Right cardiac atrium (tissue), 5 donors: ENCODE data around the gene PRDM10. TPM values are rescaled to one million over a fixed set of nuclear protein-coding genes. Genes with fewer than 3 reads are reported as not detected.
"Not testable (repeated sequence)": the region's sequence is repeated elsewhere in the genome, so short reads cannot be mapped to it uniquely, and the experiment has no call there.

Experiments
- ATAC-seq, 2 donors: fragments of 200-7000 bp; cut with Tn5 transposase; one replicate each; pipeline versions ENCODE4 v1.8.0 to v1.9.1; 2020; ENCODE audit warnings: moderate library complexity in 2 of 2, mild to moderate bottlenecking in 1 of 2
- DNase-seq, 3 donors: peaks; one replicate each; pipeline ENCODE4 v3.0.0-alpha.2; 2020
- H3K27ac ChIP-seq: one replicate; pipeline ENCODE4 v1.5.1; 2013; ENCODE audit warnings: mild to moderate bottlenecking, low read length, control low read depth, moderate library complexity
- H3K27me3 ChIP-seq: one replicate; pipeline ENCODE4 v1.6.1; 2013; ENCODE audit not compliant: control insufficient read depth, insufficient read depth
- H3K4me1 ChIP-seq: one replicate; pipeline ENCODE4 v1.6.1; 2013; ENCODE audit warnings: low read length; ENCODE audit not compliant: control insufficient read depth, insufficient read depth
- H3K4me3 ChIP-seq: one replicate; pipeline ENCODE4 v1.5.1; 2013; ENCODE audit warnings: low read length, control low read depth
- H3K9me3 ChIP-seq: one replicate; pipeline ENCODE4 v1.6.1; 2013; ENCODE audit warnings: low read length; ENCODE audit not compliant: control insufficient read depth
- WGBS: extraction: QIAGEN DNeasy Blood & Tissue Kit; methylation state at CpG from one replicate; pipeline ENCODE4 v1.1.7; 2013; 5-methylcytosine and 5-hydroxymethylcytosine counted together
- intact Hi-C, 4 donors: fragments of 100-400 bp; cut with DNase I; formaldehyde crosslinking; loops; one replicate each; pipeline versions ENCODE4 v1.11.0 to v1.14.0; 2022 to 2023
- polyA plus RNA-seq: library from polyadenylated mRNA; stranded (reverse); fragments of 200-250 nt; gene quantifications from one replicate; pipeline ENCODE4 v1.2.3, GENCODE V29; 2013
- total RNA-seq, 4 donors: library from RNA; stranded (reverse); fragmentation: NEBNext Ultra II Directional; extraction: Animal tissue kit (Norgen Biotek cat#: 25700); gene quantifications; one replicate each; pipeline ENCODE4 v1.2.1, GENCODE V29; 2021
- donor health status: healthy with polysubstance abuse.
- donor health status: DM: no; HTN: yes; CAD: no.
- donor health status: DM: no; HTN: no; CAD: no.
- donor health status: DM: no; HTN: yes; CAD: no; lungs with severe emphysema.
- donor health status: DM: yes; HTN: yes; CAD: no.

The PRDM10 gene
- total and polyA plus RNA-seq, 5 donors: 1.6 to 7.2 (median 6.1) TPM

DNA sequence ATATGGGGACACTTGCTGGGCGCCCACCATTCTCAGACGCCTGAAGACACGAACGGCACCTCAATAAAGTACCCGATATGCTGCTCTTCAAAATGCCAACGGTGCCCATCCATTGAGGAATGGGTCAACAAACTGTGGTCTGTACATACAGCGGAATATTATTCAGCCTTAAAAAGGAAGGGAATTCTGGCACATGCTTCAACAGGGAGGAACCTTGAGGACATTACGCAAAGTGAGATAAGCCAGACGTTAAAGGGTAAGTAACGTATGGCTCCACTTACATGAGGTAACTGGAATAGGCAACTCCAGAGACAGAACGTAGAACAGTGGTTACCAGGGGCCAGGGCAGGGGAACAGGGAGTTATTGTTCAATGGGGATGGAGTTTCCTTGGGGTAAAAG, 28.0 kb downstream of the PRDM10 start:
- no peak for DNase-seq
- ATAC-seq: no peak
- 93% methylated on average over 11 of the region's 11 CpGs for WGBS
- Histone ChIP-seq H3K4me1 (no peaks in the 10 kb centered on the region), H3K27ac (no peak overlapping the region), H3K9me3 (no peaks in the 10 kb centered on the region), H3K27me3 (no peaks in the 10 kb centered on the region), H3K4me3 (no peak overlapping the region)
- intact Hi-C loops: no loop called here

GRCh38 chr11:129974237-129974636, 28.4 kb downstream of the PRDM10 start:
- no peaks in the 10 kb centered on the region for H3K4me1 ChIP-seq
- no peak overlapping the region for H3K27ac ChIP-seq
- H3K4me3 ChIP-seq: no peak overlapping the region
- no peaks in the 10 kb centered on the region for H3K9me3 ChIP-seq
- H3K27me3 ChIP-seq: no peaks in the 10 kb centered on the region
- ATAC-seq (no peak), DNase-seq (no peak)
- intact Hi-C loops: no loop called here

- DNase-seq (peak in 2 of 3 donors; percentile 53 to 66), ATAC-seq (peak; percentile 73 to 88)
- Histone ChIP-seq H3K4me3 (no peak overlapping the region), H3K4me1 (no peaks in the 10 kb centered on the region), H3K9me3 (no peaks in the 10 kb centered on the region), H3K27me3 (no peaks in the 10 kb centered on the region), H3K27ac (no peak overlapping the region)
- 53% methylated on average over 5 of the region's 5 CpGs for WGBS
- intact Hi-C loops: no loop called here
These were observed 28.8 kb downstream of the PRDM10 start for GRCh38 chr11:129973809-129974208.

- no peak for DNase-seq
- H3K4me3 ChIP-seq: no peak overlapping the region
- 74% methylated on average over 1 of the region's 1 CpG for WGBS
These were observed 29.6 kb downstream of the PRDM10 start for GRCh38 chr11:129973068-129973467.

DNA sequence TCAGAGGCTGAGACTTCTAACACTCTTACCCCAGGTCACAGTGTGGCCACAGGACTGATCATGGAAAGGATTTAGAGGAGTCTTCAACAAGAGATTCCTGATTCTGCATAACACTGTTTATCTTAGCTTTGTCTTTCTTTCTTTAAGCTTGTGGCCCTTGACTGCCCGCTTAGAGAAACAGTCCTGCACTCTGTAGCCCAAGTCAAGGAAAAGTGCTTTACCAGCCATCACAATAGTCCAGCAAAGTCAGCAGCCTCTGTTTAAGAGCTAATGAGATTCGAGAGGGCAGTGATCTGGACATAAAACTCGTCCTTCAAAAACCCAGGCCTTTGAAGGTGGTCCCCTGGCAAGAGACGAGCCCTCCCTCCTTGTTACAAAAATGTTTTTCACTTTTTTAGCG, 30.0 kb downstream of the PRDM10 start:
- no peaks in the 10 kb centered on the region for H3K9me3 ChIP-seq
- no peak for ATAC-seq
- intact Hi-C loops: no loop called here
- H3K4me3 ChIP-seq: no peak overlapping the region
- no peaks in the 10 kb centered on the region for H3K4me1 ChIP-seq
- 86% methylated on average over 5 of the region's 5 CpGs for WGBS
- H3K27ac ChIP-seq: no peak overlapping the region
- DNase-seq: no peak
- H3K27me3 ChIP-seq: no peaks in the 10 kb centered on the region

More at GRCh38 chr11:129973068-129973467, 29.6 kb downstream of the PRDM10 start:
- Histone ChIP-seq H3K27ac (no peak overlapping the region), H3K27me3 (no peaks in the 10 kb centered on the region), H3K9me3 (no peaks in the 10 kb centered on the region), H3K4me1 (no peaks in the 10 kb centered on the region)
- ATAC-seq: no peak
- intact Hi-C loops: no loop called here

DNA sequence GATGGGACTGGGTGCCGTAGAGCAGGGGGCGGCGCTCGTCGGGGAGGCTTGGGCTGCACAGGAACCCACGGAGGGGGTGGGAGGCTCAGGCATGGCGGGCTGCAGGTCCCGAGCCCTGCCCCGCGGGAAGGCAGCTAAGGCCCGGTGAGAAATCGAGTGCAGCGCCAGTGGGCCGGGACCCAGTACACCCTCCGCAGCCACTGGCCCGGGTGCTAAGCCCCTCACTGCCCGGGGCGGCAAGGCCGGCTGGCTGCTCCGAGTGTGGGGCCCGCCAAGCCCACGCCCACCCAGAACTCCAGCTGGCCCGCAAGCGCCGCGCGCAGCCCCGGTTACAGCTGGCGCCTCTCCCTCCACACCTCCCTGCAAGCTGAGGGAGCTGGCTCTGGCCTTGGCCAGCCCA, 30.8 kb downstream of the PRDM10 start:
- H3K27ac ChIP-seq, intact Hi-C loops, ATAC-seq, DNase-seq, H3K9me3 ChIP-seq, H3K27me3 ChIP-seq, H3K4me1 ChIP-seq, H3K4me3 ChIP-seq: not testable (repeated sequence)
- WGBS: 97% methylated on average over 29 of the region's 29 CpGs

DNA sequence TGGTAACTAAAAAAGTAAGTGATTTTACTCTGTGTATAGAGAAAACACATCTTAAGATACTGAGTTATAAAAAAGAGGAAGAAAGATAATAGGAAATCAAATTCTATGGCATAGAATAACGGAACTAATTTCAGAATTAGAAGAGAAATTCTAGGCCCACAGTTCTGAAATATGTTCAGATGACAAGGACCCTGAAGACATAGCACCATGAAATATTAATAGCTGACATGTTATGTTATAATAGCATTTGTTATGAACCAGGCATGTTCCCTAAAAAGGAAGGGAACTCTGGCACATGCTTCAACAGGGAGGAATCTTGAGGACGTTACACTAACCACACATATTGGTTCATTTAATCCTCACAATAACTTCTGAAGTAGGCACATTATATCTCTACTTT, 32.7 kb downstream of the PRDM10 start:
- Histone ChIP-seq H3K27me3 (no peaks in the 10 kb centered on the region), H3K4me3 (no peak overlapping the region), H3K27ac (no peak overlapping the region), H3K4me1 (no peaks in the 10 kb centered on the region), H3K9me3 (no peaks in the 10 kb centered on the region)
- WGBS: 76% methylated on average over 2 of the region's 2 CpGs
- ATAC-seq: no peak
- intact Hi-C loops: no loop called here
- DNase-seq: no peak

DNA sequence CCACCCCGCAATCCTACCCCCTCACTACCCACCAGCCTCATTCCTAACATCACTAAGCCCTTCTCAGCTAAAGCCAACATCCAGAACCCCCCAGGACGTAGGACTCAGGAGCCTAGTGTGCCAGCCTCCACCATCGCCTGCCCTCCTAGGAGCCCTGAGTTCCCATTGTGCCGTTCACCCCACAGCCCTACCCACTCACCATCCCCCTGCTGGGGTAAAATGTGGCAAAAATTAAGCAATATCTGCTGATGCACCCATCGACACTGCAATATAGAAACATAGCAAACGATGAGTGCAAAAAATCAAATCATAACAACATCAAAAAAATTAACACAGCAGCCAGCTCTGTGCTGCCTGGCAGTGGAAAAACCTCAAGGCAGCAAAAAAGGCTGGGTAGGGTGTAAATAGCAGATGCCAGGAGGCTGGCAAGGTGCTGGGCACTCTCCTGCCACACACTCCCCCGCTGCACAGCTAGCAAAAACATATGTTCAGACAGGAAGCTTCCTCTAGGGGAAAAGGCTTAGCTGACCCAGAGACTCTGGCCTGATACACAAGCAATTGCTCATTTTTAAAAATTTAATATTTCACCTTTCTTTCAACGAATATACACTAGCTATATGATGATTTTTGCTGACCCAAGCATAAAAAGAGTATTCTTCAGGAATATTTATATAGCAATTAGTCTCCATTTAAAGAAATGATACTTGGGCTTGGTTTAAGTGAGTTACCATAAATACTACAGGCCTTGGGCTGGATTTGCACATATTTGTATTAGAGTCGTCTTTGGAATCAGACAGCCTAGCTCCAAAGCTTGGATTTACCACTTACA, 33.8 kb downstream of the PRDM10 start:
- Histone ChIP-seq H3K4me3 (no peak overlapping the region), H3K4me1 (no peaks in the 10 kb centered on the region), H3K27ac (no peak overlapping the region), H3K9me3 (no peaks in the 10 kb centered on the region), H3K27me3 (no peaks in the 10 kb centered on the region)
- intact Hi-C loops: no loop called here
- WGBS: 84% methylated on average over 9 of the region's 9 CpGs
- DNase-seq (no peak), ATAC-seq (peak in 1 of 2 donors; percentile 38)

DNA sequence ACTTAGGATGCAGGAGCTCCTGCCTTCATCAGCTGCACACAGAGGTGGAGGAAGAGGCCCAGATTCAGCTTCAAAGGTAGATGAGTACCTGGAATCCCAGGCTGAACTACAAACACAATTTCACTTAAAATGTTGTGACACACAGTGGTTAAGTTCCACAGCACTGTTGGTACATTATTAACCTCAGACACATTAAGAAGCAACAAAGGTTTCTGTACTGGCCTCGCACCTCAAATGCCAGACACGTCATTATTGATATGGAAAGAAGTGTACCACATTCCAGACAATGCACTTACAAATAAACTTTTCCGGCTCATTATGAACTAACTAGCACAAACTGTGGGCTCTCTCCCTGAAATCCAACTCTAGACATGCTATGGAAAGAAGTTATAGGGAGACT, 34.6 kb downstream of the PRDM10 start:
- WGBS: 80% methylated on average over 3 of the region's 3 CpGs
- DNase-seq: no peak
- Histone ChIP-seq H3K4me3 (no peak overlapping the region), H3K27me3 (no peaks in the 10 kb centered on the region), H3K4me1 (no peaks in the 10 kb centered on the region), H3K27ac (no peak overlapping the region), H3K9me3 (no peaks in the 10 kb centered on the region)
- intact Hi-C loops: no loop called here
- no peak for ATAC-seq

DNA sequence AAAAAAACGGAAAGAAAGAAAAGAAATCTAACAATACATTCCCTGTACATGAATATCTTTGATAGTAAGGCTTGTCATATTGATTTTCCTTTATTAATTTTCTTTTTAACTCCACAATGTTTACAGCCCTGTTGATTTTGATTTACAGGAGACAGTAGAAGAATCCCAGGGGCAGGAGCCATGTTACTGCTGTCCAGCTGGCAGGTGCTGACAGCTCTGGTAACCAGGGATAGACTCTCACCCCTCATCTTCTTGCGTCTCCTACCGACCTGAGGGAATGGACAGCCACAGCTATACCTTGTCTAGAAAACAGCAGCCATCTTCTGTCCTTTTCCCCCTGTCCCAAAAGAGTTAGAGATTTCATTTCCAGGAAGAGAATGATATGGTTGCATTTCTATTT, 37.4 kb downstream of the PRDM10 start:
- DNase-seq (no peak), ATAC-seq (no peak)
- Histone ChIP-seq H3K4me1 (no peaks in the 10 kb centered on the region), H3K4me3 (no peak overlapping the region), H3K27ac (no peak overlapping the region), H3K9me3 (no peaks in the 10 kb centered on the region), H3K27me3 (no peaks in the 10 kb centered on the region)
- intact Hi-C loops: no loop called here
- 73% methylated on average over 3 of the region's 3 CpGs for WGBS

GRCh38 chr11:129960216-129961214, 42.1 kb downstream of the PRDM10 start:
- Histone ChIP-seq H3K9me3 (no peaks in the 10 kb centered on the region), H3K27ac (no peak overlapping the region), H3K4me3 (no peak overlapping the region), H3K4me1 (no peaks in the 10 kb centered on the region), H3K27me3 (no peaks in the 10 kb centered on the region)
- no peak for ATAC-seq
- intact Hi-C loops: no loop called here
- 96% methylated on average over 18 of the region's 18 CpGs for WGBS
- no peak for DNase-seq
